NCI-H2107 treated with DMSO at 0.1 percent for 48 hours (cell line): Measurements from ENCODE around the gene SMAD3.

ENCODE experiments used
- DNase-seq: peaks from one replicate; lab custom pipeline; 2025; ENCODE audit not compliant: unreplicated experiment; lab: John Stamatoyannopoulos, UW

The SMAD3 gene

DNA sequence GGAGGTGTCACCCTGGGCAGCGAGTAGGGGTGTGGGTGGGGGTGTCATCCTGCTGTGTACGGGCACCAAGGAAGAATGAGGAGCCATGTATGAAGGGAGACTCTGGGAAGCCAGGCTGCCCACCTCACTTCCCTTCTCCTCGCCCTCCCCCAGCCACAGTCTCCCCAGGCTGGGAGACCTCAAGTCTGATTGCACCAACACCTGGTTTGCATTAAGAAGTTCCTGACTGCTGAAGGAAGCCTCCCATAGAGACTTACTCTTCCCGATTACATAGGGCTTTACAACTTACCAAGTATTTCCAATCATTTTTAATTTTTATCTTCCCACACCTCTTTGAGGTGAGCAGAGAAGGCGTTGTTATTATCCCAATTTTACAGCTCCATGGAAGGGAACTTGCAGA, 29.5 kb upstream of the SMAD3 start:
- no peak for DNase-seq

- DNase-seq, result no peak
These were observed 28.4 kb upstream of the SMAD3 start for GRCh38 chr15:67036775-67037555.

DNA sequence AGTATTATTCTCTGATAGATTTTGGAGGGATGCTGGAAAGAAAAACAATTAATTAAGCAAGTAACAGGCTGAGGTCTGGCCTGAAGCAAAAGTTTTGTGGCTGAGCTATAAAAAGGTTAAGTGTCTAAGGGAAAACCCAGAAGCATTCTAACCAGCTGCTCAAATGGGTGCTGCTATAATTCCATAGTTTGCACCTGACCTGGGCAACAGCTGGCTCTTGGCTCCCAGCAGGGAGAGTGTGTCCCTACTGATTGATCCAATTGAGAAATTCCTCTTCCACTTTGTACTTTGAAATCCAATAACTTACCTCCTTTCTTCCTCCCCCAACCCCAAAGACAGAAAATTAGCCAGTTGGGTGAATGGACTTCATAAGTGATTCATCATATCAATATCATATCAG, 27.7 kb upstream of the SMAD3 start:
- DNase-seq, result no peak

DNA sequence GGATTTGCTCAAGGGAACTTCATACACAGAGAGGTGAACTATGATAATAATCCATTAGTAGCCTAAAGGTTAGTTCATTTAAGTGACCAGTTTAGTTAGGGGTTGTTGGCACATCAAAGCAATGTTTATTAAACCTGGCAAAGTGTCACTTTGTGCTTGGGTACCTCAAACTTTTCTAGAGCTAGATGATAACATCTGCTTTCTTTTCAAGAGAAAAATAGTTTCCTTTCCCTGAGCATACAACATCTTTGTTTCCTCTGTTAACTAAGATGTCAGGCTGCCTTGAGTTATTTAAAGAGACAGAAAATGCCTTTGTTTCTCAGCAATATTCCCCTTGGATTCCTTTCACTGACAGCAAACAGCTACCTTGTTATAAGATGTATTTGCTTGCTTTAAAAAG, 26.7 kb upstream of the SMAD3 start:
- DNase-seq, result no peak

DNA sequence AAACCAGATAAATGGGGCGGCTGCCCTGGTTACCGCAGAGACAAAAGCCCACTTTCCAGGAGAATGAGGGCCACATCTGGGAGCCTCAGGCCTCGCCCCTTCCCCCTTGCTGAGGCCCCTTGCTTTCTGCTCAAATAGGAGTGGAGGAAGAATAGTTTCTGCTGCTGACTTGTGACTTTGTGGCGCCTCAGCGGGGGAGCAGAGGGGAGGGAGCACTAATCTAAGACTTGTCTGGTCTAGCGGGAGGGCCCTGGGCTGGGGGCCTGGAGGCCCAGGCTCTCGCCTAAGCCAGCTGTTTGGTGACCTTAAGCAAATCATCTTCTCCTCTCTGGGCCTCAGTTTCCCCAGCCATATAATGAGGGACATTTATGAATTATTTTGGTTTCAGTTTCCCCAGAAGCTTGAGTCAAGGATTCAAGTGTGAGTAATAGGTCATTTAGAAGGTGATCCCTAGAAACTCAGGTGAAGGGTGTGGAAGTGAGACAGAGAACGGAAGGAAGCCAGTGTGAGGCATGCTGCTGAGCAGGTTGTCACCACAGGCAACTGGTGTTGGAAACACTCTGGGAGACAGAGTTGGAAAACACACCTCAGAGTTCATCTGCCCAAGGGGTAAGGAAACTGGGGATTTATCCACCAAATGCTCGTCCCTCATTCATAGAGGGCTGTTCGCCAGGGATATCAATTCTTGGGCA, 25.9 kb upstream of the SMAD3 start:
- no peak for DNase-seq

DNA sequence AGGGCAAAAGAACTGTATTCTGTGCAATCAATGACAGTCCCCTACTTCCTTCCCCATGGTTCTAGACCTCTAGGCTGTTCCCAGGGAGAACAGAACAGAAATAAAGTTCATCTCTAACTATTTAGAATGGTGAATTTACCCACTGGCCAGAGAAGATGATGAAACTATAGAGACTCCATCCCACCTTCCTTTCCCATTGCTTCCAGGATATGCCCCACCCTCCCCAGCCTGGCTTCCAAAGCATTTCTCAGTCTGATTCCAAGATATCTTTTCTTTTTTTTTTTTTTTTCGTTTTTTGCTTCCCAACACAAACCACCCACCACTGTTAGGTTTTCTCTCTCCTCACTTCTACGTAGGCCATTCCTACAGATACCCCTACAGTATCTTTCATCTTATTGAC, 25.1 kb upstream of the SMAD3 start:
- DNase-seq, result no peak

DNA sequence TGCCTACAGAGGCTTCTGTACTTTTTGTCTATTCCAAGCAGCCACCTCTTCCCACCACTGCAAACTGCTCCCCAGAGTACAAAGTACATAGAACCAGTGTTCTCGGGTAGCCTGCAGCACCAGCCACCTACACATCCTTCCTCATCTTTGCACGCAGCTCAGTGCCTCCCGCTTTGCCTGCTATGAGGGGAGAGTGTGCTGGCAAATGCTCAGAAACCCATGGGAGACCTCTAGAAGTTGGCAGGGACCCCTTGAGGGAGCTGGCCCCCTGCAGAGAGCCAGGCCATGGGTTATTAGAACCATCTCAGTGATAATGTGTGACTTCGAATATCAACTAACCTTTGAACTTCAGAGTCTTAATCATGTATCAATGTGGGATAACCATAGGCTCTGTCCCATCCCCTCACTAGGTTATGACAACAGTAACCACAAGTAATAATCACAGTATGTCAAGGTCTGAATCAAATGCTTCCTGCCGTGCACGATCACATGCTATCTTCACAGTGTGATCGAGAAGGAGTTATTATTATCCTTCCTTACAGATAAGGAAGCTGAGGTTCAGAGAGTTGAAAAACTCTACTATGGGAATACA, 22.8 kb upstream of the SMAD3 start:
- DNase-seq, result no peak

DNA sequence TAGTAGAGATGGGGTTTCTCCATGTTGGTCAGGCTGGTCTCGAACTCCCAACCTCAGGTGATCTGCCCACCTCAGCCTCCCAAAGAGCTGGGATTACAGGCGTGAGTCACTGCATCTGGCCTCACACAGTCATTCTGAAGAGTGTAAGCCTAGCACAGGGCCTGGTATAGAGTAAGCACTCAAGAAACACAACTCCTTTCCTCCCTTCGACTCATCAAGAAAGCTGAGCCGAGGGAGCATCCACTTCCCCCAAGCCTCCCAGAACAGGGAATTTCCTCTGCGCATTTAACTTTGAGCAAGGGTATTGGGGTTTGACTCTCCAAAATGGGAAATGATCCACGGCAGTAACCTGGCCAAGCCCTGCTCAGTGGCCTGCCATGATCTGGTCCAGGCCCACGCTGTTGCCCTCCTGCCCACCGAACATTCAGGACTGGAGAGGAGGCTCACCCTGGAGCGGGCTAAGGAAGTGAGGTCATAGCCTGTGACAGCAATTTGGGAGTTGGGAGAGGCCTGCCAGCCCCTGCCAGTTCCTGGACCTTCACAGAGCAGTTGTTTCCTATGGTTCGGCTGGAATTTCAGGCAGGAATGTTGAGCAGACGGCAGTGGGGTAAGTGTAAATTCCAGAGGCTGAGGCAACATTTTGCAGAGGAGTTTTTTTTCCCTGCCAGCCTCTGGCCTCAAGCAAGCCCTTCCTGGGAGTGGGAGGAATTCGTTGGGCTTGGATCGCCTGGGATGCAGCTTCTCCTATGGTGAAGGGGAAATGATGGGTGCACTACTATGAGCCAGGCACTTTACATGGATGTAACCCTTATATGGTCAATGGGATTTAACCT, 21.2 kb upstream of the SMAD3 start:
- DNase-seq, result no peak

GRCh38 chr15:67047149-67047661, 18.2 kb upstream of the SMAD3 start:
- DNase-seq, result no peak

DNA sequence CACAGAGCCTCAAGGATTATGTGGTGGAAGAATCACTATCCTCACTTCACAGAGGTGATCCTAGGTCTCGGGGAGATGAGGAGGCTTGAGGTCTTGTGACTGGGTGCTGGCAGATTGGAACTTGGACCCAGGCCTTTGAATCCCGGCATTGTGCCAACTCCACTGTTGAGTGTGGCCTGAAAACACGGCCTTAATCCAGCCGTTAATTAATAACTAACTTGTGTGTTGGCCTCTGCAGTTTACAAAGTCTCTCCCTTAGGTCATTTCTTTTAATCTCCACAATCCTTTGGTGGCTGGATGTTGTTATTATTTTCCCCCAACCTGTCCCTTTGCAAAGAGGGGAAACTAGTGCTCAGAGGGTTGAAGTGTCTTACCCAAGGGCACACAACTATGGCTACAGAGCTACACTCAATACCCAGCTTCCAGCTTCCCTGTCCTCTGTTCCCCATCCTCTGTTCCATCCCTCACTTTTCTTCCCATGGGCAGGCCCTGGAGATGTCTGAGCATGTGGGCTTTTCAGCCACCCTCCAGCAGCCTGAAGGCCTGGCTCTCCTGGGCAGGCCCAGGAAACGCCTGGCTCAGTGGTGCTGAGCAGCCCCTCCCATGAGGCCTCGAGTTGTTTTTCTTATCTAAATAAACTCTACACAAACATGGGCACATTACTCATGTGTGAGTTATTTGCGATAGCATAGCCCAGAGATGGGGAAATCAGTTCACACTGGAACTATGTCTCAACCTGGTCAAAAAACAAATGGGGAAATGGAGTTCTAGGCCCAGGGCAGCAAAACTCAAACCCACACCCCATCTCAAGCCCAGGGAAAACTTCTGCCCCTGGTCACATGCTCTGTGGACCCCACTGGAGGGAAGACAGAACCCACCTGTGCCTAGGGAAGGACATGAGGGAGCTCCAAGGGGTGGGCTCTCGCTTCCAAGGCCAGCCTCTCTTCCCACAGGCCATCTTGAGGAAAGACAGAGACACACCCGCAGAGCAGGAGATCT, 16.8 kb upstream of the SMAD3 start:
- no peak for DNase-seq

- DNase-seq, result no peak
These were observed 15.9 kb upstream of the SMAD3 start for GRCh38 chr15:67049351-67050044.

DNA sequence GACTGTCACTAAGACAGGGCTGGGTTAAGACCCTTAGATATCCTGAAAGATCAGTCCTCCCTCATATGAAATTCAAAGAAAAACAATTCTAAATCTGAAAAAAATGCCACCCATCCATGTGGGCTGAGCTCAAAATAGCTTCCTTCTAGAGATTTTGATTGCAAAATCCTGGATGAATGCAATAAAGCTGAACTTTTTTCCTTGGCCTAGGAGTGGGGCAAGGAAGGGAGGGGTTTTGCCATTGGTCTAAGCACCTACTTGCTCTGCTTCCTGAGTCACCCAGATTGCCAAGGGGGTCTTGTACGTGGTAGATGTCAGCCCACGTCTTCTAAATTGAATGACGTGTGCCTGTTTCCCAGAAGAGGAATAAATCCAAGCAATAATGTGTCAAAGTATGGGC, 15.3 kb upstream of the SMAD3 start:
- no peak for DNase-seq

DNA sequence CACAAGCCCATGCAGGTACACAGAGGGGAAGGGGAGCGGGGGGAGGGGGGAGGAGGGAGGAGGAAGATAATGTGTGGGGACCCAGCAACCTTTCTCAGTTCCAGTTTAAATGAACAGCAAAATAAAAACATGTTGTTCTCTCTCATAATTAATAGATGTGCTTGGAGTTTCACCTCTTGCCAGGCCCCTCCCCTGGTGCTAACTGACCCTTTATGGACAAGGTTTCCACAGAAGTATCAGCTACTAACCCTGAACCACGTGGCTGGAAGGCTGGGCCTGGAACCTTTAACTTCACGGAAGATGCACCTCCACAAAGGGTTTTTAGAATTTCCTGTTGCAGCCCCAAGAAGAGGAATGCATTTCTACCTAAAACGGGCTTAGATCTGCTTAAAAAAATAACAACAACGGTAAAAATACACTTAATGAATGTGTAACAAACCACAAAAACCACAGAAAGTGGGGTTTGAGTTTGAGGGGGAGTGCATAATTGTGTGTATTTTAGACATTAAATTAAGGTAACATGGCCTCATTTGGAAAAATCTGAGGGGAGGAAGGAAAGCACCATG, 14.8 kb upstream of the SMAD3 start:
- no peak for DNase-seq

DNA sequence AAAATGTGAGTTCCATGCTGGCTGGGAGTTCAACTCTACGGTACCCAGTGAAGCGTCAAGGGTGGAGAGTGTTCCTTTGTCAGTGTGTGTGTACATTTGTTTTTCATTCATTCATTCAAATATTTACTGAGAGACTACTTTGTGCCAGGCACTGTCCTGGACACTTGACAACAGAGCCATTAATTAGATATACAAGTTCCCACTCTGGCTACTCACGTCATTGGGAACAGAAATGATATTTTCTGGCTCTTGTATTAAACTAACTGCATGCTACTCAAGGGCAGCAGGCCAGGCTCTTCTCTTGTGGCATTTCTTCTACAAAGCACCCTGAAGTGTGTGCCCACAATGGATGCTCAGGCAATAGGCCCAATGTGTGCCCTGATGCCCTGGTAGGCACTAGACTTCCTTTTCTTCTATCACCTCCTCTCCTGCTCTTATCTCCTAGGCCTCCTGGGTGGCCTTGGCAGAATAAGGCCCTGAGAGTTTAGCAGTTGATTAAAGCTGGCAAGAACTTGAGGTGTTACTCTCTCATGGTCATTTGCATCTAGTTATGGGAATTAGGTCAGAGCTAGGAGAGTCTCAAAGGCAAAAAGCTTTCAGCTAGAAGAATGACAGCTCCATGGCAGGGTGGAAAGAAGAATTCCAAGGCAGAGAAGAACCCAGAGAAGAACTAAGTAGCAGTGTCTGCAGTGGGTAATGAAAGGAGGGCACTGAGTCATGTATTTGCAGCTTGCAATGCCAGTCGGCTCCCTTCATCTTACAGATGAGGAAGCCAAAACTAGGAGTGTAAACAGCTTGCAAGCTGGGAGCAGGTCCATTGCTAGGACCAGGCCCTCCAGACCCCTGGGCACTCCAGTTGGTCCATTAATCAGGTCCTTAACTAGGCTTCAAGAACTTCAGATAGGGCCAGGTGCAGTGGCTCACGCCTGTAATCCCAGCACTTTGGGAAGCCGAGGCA, 14.0 kb upstream of the SMAD3 start:
- DNase-seq, result no peak

DNA sequence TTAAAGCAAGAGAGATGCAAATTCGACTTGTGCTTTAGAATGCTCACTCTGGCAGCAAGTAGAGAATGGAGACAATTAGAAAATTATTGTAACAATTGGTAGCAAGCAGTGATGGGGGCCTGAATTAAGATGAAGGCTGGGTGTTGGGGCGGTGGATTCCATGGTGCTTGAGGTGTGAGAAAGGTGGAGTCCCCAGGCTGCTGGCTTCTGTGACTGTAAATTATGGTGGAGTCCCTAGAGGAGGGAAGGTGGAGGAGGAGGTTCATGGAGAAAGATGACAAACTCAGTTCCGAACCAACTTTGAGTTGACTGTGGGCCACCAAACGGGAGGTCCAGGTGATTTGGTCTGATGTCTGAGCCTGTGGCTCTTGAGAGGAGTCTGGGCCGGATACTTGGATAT, 10.7 kb upstream of the SMAD3 start:
- DNase-seq, result no peak

DNA sequence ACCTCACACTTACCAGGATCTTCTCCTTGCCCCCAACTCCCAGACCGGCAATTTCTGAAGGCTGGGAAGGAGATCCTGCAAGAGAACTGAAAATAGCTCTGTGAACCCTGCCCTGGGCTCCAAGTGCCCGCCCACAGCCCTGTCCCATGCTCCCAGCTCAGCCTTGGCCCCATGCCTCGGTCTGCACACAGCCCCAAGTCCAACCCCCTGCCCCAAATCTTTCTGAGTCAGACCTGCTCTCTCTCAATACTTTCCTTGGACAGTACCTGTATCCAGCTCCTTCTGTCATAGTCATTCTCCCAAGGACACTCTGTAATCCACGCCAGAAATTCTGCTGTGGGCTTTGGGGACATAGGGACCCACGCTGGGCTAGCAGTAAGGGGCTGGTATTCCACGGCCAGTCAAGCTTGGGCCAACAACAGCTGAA, 6.3 kb upstream of the SMAD3 start:
- no peak for DNase-seq

DNA sequence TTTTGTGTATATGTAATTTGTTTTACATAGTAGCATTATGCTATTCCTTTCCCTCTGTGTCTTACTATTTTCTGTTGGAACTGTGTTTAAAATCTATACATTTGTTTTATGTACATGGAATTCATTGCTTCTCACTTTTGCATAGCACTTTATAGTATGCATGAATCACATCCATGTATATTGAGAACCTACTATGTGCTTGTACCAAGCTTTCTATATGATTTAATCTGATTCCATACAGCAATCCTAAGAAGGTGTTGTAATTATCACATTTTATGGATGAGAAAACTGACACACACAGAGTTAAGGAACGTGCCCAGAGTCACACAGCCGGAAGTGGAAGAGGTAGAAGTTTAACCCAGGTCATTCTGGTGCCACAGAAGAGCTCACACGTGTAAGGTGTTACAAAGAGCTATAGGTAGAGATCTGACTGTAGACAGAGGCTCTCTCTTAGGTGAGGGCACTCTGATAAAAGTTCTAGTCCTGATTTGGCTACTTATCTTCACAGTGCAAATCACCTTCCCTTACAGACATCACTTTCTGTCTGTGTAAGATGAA, 3.5 kb upstream of the SMAD3 start:
- no peak for DNase-seq
